Measurements from ENCODE around the gene ATF2. TPM values are rescaled to one million over a fixed set of nuclear protein-coding genes. Genes with fewer than 3 reads are reported as not detected.

ATF2 gene
- total and polyA plus RNA-seq, 5 donors from 2014 or later = 22.3 to 62.6 (median 39.6) TPM

GRCh38 chr2:175025233-175025632 is 142.8 kb downstream of the ATF2 start:
- Mint-ChIP-seq H3K4me3 (no peak overlapping the region), H3K4me1 (no peaks in the 10 kb centered on the region), H3K9me3 (peaks cover 0 to 5% (median 0%) of the 10 kb centered on the region in 7 donors), H3K27ac (no peak overlapping the region), H3K27me3 (peaks cover 7% of the 10 kb centered on the region), H3K36me3 (no peaks in the 10 kb centered on the region)
- no peak overlapping the region for H3K4me3 ChIP-seq (ENCODE audit: low read depth, low read length)
- H3K27ac ChIP-seq (ENCODE audit: insufficient read depth, low read length, poor library complexity, severe bottlenecking) = no peak overlapping the region
- no peaks in the 10 kb centered on the region for H3K4me1 ChIP-seq (ENCODE audit: control insufficient read depth, insufficient read depth, low read length, poor library complexity, severe bottlenecking)
- H3K36me3 ChIP-seq (ENCODE audit: control insufficient read depth, insufficient read depth, low read length) = no peaks in the 10 kb centered on the region
- no peaks in the 10 kb centered on the region for H3K27me3 ChIP-seq (ENCODE audit: control insufficient read depth, insufficient read depth, low read length)
- ATAC-seq (ENCODE audit: low read depth in 2 of 2) (no peak), DNase-seq (no peak)
- H3K9me3 ChIP-seq (ENCODE audit: control insufficient read depth in 2 of 2, low read length in 2 of 2) = no peaks in the 10 kb centered on the region

DNA sequence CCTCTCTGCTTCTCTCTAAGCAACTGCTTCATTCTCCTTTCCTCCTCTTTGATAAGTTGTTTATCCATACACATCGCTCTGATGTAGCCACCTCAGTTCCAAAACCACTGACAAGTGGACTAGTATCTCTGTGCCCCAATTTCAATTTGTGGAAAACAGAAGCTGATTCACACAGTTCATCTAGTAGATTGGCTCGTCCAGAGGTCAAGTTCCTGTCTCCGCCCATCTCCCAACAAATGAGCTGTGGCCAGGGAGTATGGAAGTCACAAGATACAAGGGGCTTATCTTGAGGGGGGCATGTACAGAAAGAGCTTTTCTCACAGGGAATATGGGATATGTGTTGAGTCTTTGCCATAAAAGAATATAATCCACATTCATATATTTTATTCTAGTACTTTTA is 145.1 kb downstream of the ATF2 start:
- DNase-seq (no peak), ATAC-seq (ENCODE audit: low read depth in 2 of 2) (no peak)
- no peaks in the 10 kb centered on the region for H3K36me3 ChIP-seq (ENCODE audit: control insufficient read depth, insufficient read depth, low read length)
- H3K27ac Mint-ChIP-seq = no peak overlapping the region
- no peak overlapping the region for H3K4me3 ChIP-seq (ENCODE audit: low read depth, low read length)
- no peaks in the 10 kb centered on the region for H3K4me1 ChIP-seq (ENCODE audit: control insufficient read depth, insufficient read depth, low read length, poor library complexity, severe bottlenecking)
- H3K27ac ChIP-seq (ENCODE audit: insufficient read depth, low read length, poor library complexity, severe bottlenecking) = no peak overlapping the region
- H3K27me3 ChIP-seq (ENCODE audit: control insufficient read depth, insufficient read depth, low read length) = no peaks in the 10 kb centered on the region
- peaks cover 7% of the 10 kb centered on the region for H3K27me3 Mint-ChIP-seq
- H3K9me3 Mint-ChIP-seq = peaks cover 0 to 5% (median 0%) of the 10 kb centered on the region in 7 donors
- no peak overlapping the region for H3K4me3 Mint-ChIP-seq
- no peaks in the 10 kb centered on the region for H3K4me1 Mint-ChIP-seq
- no peaks in the 10 kb centered on the region for H3K36me3 Mint-ChIP-seq
- H3K9me3 ChIP-seq (ENCODE audit: control insufficient read depth in 2 of 2, low read length in 2 of 2) = no peaks in the 10 kb centered on the region

Other genes starting within 250 kb of the ATF2 start
- gene CHN1, start 162.8 kb downstream of the ATF2 start, total RNA-seq = 10.7 TPM
- 10 to 100 TPM in 3 of 4 donors, 1 to 10 TPM in 1; 6.6 to 17.9 (median 13.2) TPM for gene CHN1, start 162.8 kb downstream of the ATF2 start, polyA plus RNA-seq
- 66.2 TPM for gene ATP5MC3, start 13.5 kb upstream of the ATF2 start, total RNA-seq
- 100 to 1,000 TPM; 359 to 452 (median 396) TPM for gene ATP5MC3, start 13.5 kb upstream of the ATF2 start, polyA plus RNA-seq

All from CD4-positive, CD25-positive, alpha-beta regulatory T cell (primary cell).